WTC11 (cell line): Measurements from ENCODE around the gene OR2F1. TPM values are rescaled to one million over a fixed set of nuclear protein-coding genes. Genes with fewer than 3 reads are reported as not detected.

Source experiments
- ATAC-seq: fragments of 200-7000 bp; cut with Tn5 transposase; 2 replicates; pipeline ENCODE4 v1.10.0; 2021; ENCODE audit warnings: mild to moderate bottlenecking, moderate library complexity
- CTCF ChIA-PET: fragments of 300-600 bp; sonication (Branson Sonifier 250); formaldehyde crosslinking; loops from one replicate; lab custom pipeline; 2021; ENCODE audit warnings: antibody characterized with exemption; lab: Charles Lee
- POLR2A ChIA-PET: fragments of 350-600 bp; sonication (Branson Sonifier 250); formaldehyde crosslinking; loops from one replicate; lab custom pipeline; 2021; ENCODE audit warnings: antibody characterized with exemption; lab: Charles Lee
- DNase-seq: peaks from one replicate; pipeline ENCODE4 v3.0.0; 2021; ENCODE audit warnings: low spot score
- H3K27ac Mint-ChIP-seq: 2 replicates; pipeline ENCODE4 v1.8.0; 2021; ENCODE audit warnings: mixed read lengths
- H3K27me3 Mint-ChIP-seq: 2 replicates; pipeline ENCODE4 v1.8.0; 2021; ENCODE audit warnings: low read depth, mild to moderate bottlenecking, moderate library complexity, mixed read lengths
- H3K36me3 Mint-ChIP-seq: 2 replicates; pipeline ENCODE4 v1.8.0; 2021; ENCODE audit warnings: mixed read lengths
- H3K4me1 Mint-ChIP-seq: 2 replicates; pipeline ENCODE4 v1.8.0; 2022; ENCODE audit warnings: mixed read lengths
- H3K4me3 Mint-ChIP-seq: 2 replicates; pipeline ENCODE4 v1.8.0; 2021; ENCODE audit warnings: mild to moderate bottlenecking, moderate library complexity, mixed read lengths
- H3K9me3 Mint-ChIP-seq: 2 replicates; pipeline ENCODE4 v1.8.0; 2021; ENCODE audit warnings: mixed read lengths
- CTCF ChIP-seq: fragments of 200-600 bp; IDR thresholded peaks from 2 replicates; pipeline ENCODE4 v1.8.0; 2022; ENCODE audit warnings: antibody characterized with exemption
- E2F1 ChIP-seq: sonication (generic); formaldehyde crosslinking; IDR thresholded peaks from 2 replicates; pipeline ENCODE4 v1.8.0; 2022; ENCODE audit warnings: mild to moderate bottlenecking, missing genetic modification reagents
- ELF4 ChIP-seq: sonication (generic); formaldehyde crosslinking; IDR thresholded peaks from 2 replicates; pipeline ENCODE4 v1.8.1; 2022; ENCODE audit warnings: low read depth, mild to moderate bottlenecking, moderate library complexity, missing genetic modification reagents
- FOXK1 ChIP-seq: sonication (generic); formaldehyde crosslinking; IDR thresholded peaks from 2 replicates; pipeline ENCODE4 v1.8.0; 2022; ENCODE audit warnings: mild to moderate bottlenecking, moderate library complexity, missing genetic modification reagents
- MAX ChIP-seq: sonication (generic); formaldehyde crosslinking; IDR thresholded peaks from 2 replicates; pipeline ENCODE4 v1.8.0; 2022; ENCODE audit warnings: mild to moderate bottlenecking, missing genetic modification reagents
- MLX ChIP-seq: sonication (generic); formaldehyde crosslinking; IDR thresholded peaks from 2 replicates; pipeline ENCODE4 v1.8.1; 2023; ENCODE audit warnings: mild to moderate bottlenecking, missing genetic modification reagents, moderate library complexity
- PRDM15 ChIP-seq: sonication (generic); formaldehyde crosslinking; IDR thresholded peaks from 2 replicates; pipeline ENCODE4 v1.8.0; 2022; ENCODE audit warnings: missing genetic modification reagents
- TEAD1 ChIP-seq: sonication (generic); formaldehyde crosslinking; IDR thresholded peaks from 2 replicates; pipeline ENCODE4 v1.8.0; 2022; ENCODE audit warnings: mild to moderate bottlenecking, missing genetic modification reagents
- TP53 ChIP-seq: sonication (generic); formaldehyde crosslinking; IDR thresholded peaks from 2 replicates; pipeline ENCODE4 v1.8.1; 2023; ENCODE audit warnings: mild to moderate bottlenecking, missing genetic modification reagents
- USF1 ChIP-seq: sonication (generic); formaldehyde crosslinking; IDR thresholded peaks from 2 replicates; pipeline ENCODE4 v1.8.0; 2022; ENCODE audit warnings: mild to moderate bottlenecking, missing genetic modification reagents
- ZNF219 ChIP-seq: sonication (generic); formaldehyde crosslinking; IDR thresholded peaks from 2 replicates; pipeline ENCODE4 v1.8.0; 2023; ENCODE audit warnings: missing genetic modification reagents, mild to moderate bottlenecking, borderline replicate concordance
- ZNF232 ChIP-seq: sonication (generic); formaldehyde crosslinking; IDR thresholded peaks from 2 replicates; pipeline ENCODE4 v1.8.0; 2022; ENCODE audit warnings: mild to moderate bottlenecking, missing genetic modification reagents
- ZNF263 ChIP-seq: sonication (generic); formaldehyde crosslinking; IDR thresholded peaks from 2 replicates; pipeline ENCODE4 v1.8.1; 2022; ENCODE audit warnings: low read depth, mild to moderate bottlenecking, moderate library complexity, missing genetic modification reagents
- ZNF281 ChIP-seq: sonication (generic); formaldehyde crosslinking; IDR thresholded peaks from 2 replicates; pipeline ENCODE4 v1.8.0; 2023; ENCODE audit warnings: mild to moderate bottlenecking, missing genetic modification reagents
- ZNF317 ChIP-seq: sonication (generic); formaldehyde crosslinking; IDR thresholded peaks from 2 replicates; pipeline ENCODE4 v1.8.1; 2023; ENCODE audit warnings: low read depth, mild to moderate bottlenecking, moderate library complexity, missing genetic modification reagents, borderline replicate concordance
- ZNF396 ChIP-seq: fragments of 250-450 bp; sonication (Bioruptor Pico); IDR thresholded peaks from 2 replicates; pipeline ENCODE4 v1.8.0; 2021; ENCODE audit warnings: mild to moderate bottlenecking, moderate library complexity, borderline replicate concordance
- ZNF671 ChIP-seq: fragments of 250-450 bp; sonication (Bioruptor Pico); IDR thresholded peaks from 2 replicates; pipeline ENCODE4 v1.8.0; 2021; ENCODE audit warnings: mild to moderate bottlenecking
- ZSCAN18 ChIP-seq: fragments of 250-450 bp; sonication (Bioruptor Pico); IDR thresholded peaks from 2 replicates; pipeline ENCODE4 v2.1.2; 2022; ENCODE audit warnings: mild to moderate bottlenecking, moderate library complexity
- total RNA-seq: library from RNA; stranded (reverse); gene quantifications from 3 replicates; pipeline ENCODE4 v1.2.3, GENCODE V29; 2021

Gene OR2F1
- total RNA-seq, 1 experiment from 2014 or later, result not detected

- TF ChIP-seq E2F1 (CRISPR knock-in tag), result no peak
These were observed 50.1 kb downstream of the OR2F1 start (continued) for GRCh38 chr7:144004703-144005102.

GRCh38 chr7:144006029-144006691 is 51.5 kb downstream of the OR2F1 start:
- no peak overlapping the region for H3K4me3 Mint-ChIP-seq
- peaks cover 4% of the 10 kb centered on the region for H3K27me3 Mint-ChIP-seq
- DNase-seq (no peak), ATAC-seq (no peak)
- peaks cover 26% of the 10 kb centered on the region for H3K36me3 Mint-ChIP-seq
- ChIA-PET CTCF (no interaction called here), POLR2A (no interaction called here)
- TF ChIP-seq ZNF671, result no peak
- no peak for TF ChIP-seq TP53 (CRISPR knock-in tag)
- no peak for TF ChIP-seq MAX (CRISPR knock-in tag)
- TF ChIP-seq ZNF263 (CRISPR knock-in tag), result no peak
- TF ChIP-seq ELF4 (CRISPR knock-in tag), result no peak
- TF ChIP-seq TEAD1 (CRISPR knock-in tag), result no peak
- no peak for TF ChIP-seq ZNF317
- no peak for TF ChIP-seq CTCF
- TF ChIP-seq PRDM15 (CRISPR knock-in tag), result no peak
- TF ChIP-seq ZNF219 (CRISPR knock-in tag), result no peak
- TF ChIP-seq ZSCAN18 (CRISPR knock-in tag), result no peak
- TF ChIP-seq ZNF232, result no peak
- TF ChIP-seq ZNF281 (CRISPR knock-in tag), result no peak
- no peak for TF ChIP-seq MLX (CRISPR knock-in tag)
- no peak for TF ChIP-seq USF1
- TF ChIP-seq FOXK1 (CRISPR knock-in tag), result no peak
- TF ChIP-seq ZNF396 (CRISPR knock-in tag), result no peak
- H3K4me1 Mint-ChIP-seq, result no peaks in the 10 kb centered on the region
- H3K9me3 Mint-ChIP-seq, result peaks cover 46% of the 10 kb centered on the region
- H3K27ac Mint-ChIP-seq, result no peak overlapping the region
